Activated CD8-positive, alpha-beta memory T cell treated with anti-CD3 and anti-CD28 coated beads for 48 hours (primary cell): ENCODE measurements around the gene NDUFA12.

Experiments
- DNase-seq, 3 experiments: peaks; one replicate each; pipeline ENCODE4 v3.0.0-alpha.2; 2020; ENCODE audit warnings: low read depth in 2 of 3, low spot score in 2 of 3

The NDUFA12 gene

GRCh38 chr12:94982456-94982855 is 21.0 kb downstream of the NDUFA12 start:
- DNase-seq, result no peak

DNA sequence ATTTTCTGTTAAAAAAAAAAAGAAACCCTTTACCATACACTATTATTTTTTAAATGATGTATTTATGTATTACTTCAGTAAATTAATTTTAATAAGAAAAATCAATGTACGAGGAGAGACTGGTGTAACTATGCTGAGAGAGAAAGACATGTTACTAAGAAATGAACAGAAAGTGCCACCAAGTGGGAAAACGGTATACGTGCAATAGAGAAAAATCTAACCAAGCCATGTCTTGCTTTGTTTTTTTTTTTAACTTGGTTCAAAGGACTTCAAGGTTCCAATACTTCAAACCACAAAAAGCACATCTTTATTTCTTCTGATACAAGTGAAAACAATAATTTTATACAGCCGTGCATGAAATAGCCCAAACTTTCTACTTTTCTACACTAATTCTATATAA is 22.9 kb downstream of the NDUFA12 start:
- no peak for DNase-seq

GRCh38 chr12:94979941-94980340 is 23.6 kb downstream of the NDUFA12 start:
- DNase-seq, result no peak

- no peak for DNase-seq
These were observed 25.6 kb downstream of the NDUFA12 start for GRCh38 chr12:94977766-94978468.

GRCh38 chr12:94973221-94973620 is 30.3 kb downstream of the NDUFA12 start:
- no peak for DNase-seq

GRCh38 chr12:94972795-94973194 is 30.7 kb downstream of the NDUFA12 start:
- DNase-seq, result no peak

DNA sequence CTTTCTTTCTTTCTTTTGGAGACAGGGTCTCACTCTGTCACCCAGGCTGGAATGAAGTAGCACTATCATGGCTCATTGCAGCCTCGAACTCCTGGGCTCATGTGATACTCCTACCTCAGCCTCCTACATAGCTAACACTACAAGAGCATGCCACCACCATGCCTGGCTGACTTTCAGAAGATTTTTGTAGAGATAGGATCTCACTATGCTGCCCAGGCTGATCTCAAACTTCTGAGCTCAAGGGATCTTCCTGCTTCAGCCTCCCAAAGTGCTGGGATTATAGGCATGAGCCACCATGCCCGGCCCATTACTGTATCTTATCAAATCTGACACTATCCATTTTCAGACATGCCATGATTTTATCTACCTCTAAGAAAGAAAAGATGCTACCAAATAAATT is 31.6 kb downstream of the NDUFA12 start:
- DNase-seq, result no peak

- no peak for DNase-seq
These were observed 32.9 kb downstream of the NDUFA12 start for GRCh38 chr12:94970560-94970959.

- DNase-seq, result no peak
These were observed 34.1 kb downstream of the NDUFA12 start for GRCh38 chr12:94969424-94969823.

GRCh38 chr12:94965982-94966630 is 37.4 kb downstream of the NDUFA12 start:
- no peak for DNase-seq

GRCh38 chr12:94963649-94964048 is 39.8 kb downstream of the NDUFA12 start:
- DNase-seq, result no peak

DNA sequence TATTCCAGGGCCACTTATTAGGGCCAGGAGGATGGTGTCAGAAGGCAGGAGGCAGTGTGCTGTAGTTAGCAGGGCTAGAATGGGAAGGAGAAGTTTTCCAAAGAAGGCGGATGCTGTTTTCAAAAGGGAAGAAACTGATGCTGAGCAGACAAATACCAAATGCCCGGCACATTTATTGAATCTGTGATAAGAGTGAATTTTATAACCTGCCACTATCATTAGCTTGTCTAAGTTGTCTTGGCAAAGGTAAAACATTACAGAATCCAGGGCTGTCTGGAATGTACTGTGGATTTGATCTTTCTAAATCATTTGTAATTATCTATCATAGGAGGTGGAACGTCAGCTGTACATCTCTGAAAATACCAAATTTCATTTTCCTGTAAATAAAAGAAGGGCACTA is 40.8 kb downstream of the NDUFA12 start:
- no peak for DNase-seq

- DNase-seq, result no peak
These were observed 41.6 kb downstream of the NDUFA12 start for GRCh38 chr12:94961911-94962310.

DNA sequence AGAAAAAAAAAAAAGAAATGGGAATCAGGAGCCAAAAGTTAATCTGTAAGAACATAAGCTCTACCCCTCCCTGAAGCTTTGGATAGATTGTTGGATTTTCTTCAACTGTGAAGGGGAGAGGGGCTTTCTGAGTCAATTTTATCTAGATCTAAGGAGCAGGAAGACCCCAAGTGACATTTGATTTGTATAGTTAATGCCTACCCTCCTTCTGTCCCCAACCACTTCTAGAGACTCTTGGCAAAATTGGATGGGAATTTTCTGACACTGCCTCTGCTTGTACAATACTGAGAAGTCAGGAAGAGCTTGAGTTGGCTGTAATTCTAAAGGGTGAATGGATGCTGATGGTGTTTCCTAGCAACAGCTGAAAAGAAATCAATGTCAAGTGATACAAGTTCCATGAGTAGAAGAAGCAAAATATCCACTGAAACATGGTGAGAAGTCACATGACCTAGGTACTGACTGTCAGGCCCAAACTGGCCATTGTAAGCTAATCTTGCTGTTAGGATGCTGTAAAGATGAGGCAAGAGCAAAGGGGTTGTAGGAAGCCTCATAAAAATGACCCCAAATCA is 42.2 kb downstream of the NDUFA12 start:
- no peak for DNase-seq

DNA sequence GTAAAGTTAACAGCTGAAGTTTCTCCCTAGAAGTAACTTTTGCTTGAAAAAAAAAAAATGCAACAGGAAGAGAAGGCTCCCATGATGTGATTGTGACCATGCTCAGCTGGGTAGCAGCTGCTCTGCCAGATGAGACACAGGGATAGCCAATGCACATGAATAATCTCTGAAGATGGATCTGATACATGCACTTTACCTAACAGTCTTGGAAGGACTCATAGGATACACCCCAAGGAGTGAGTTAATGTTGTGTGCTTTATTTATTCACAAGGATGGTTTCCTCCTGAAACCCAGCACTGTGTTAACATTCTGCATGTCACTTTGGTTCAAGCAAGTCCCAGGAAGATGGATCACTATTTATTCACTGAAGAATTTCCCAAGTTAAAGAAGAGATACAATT is 46.5 kb downstream of the NDUFA12 start:
- no peak for DNase-seq

DNA sequence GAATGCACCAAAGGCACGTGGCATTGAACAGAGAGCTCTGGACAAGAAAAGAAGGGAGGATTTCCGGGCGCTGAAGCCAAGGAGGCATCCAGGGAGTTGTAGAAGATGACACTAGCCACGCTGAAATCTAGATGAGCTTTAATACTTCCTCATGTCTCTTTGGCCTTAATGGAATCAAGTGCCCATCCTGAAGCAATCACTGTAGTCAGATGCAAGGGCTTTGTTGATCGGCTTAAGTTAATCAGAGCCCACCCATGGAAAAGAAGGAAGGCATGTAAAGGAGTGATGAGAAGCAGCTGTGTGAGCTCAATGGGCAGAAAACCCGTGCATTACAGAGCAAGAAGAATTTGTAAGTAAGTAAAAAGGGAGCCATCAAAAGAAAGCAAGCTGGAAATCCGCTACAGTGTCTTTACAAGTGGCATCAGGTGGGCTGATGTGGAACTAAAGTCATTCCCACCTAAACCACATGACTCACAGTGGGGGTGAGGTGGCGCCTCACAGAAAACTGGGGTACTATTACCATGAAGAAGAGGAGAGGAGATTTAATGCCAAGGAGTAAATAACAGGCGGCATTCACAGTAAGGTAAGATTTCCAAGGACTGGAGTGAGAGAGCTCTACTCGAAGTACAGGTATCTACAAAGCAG is 48.4 kb downstream of the NDUFA12 start:
- DNase-seq, result no peak

DNA sequence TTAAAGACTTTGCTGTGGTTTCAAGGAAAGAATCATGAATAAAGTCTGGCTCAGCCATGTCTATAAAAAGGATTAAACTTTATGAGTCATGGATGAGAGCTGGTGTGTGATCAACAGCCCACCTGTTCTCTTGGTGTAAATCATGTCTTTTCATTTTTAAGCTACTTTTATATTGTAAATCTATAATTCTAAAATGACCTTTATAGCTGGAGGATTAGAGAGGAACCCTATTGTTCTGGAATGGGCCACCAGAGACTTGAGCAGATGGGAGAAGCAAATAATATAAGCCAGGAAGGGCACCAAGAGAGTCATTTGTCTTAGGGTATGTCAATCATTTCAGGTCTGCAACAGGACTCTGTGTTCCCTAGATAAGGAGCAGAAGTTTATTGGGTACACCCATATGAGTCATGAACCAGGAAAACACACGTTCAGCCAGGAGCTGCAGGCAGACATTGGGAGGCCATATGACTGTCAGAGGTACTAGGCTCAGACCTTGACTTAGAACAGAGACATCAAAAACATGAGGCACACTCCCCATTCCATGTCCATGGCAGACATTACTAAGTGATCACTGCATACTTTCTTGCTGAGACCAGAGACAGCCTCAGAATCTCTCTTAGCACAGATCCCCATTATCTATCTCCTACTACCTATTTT is 49.3 kb downstream of the NDUFA12 start:
- DNase-seq, result no peak

DNA sequence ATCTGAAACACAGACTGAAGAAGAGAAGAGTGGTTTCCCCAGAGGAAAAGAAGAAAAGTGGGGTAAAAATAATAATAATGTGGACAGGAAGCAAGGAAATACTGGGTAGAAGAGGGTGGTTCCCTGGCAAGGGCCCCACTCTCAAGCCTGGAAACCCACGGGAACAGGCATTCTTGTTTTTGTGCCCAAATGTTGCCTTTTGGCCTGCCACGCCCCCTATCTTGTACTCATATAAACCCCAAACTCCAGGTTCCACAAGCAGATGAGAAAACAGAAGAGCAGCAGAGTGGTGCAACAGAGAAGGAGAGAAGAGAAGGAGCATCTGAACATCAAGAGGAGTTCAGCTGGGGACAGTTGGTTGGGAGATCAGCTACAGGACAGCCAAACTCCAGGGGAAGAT is 51.2 kb downstream of the NDUFA12 start:
- no peak for DNase-seq

DNA sequence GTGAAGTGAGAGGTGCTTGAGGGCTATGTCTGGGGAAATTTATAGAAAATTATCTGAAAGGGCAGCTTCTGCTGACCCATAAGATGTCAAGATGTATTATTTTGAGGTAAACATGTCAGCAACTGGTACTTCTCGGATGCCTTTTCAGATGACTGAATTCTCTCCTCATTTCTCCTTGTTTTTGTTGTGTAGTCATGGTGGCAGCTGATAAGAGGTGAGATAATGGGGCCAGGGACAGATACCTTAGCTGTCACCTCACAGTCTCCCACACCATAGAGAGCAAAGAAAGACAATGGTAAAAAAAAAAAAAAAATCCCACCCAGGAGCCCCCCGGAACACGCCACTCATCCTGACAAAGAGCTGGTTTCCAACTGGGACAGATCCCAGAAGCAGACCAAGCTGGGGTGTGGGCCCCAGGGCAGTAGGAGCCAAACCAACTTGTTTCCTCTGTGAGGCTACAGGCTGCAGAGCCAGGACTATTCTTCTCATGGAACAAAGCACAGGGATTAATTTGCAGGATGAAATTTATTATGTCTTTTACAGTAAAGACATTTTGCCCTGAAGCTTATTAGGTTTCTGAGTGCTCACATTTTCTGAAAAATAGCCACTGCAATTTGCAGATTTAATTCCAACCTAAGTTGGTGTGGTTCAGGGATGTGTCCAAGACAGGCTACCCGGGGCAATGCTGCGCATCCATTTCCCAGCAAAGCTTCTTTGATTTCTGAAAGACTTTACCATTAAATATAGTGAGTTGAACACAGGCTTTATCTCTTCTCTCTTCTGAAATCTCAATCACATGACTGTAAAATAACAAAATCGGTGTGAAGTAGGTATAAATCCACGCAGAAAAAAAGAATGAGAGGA is 52.2 kb downstream of the NDUFA12 start:
- no peak for DNase-seq

DNA sequence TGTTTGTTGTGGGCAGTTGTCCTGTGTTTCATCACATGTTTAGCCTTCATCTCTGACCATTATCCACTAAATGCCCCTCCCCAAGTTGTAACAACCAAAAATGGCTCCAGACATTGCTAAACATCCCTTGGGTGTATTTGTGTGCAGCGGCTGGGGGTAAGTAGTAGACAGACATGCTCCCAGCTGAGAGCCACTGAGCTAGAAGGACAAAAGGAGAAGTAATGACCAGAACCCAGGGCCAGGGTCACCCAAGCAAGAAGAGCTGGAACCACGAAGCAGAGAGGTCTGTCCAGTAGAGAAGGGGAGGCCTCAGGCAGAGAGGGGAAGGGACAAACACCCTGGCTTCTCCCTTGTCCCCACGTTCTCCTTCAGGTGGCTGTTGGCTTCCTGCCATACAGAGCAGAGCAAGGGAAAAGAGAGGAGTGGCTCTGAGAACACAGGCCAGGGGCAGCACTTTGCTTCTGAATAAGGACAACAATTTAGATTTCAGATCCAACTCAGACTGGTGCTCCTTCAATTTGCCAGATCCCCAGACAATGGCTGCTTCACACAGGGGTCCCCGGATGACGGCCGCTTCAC is 55.2 kb downstream of the NDUFA12 start:
- DNase-seq, result no peak
